Cerebellar nuclear complex (tissue), 1 donor: ENCODE measurements around the gene PDSS1.

ENCODE experiments used
- DNase-seq, 2 experiments: peaks; one replicate each; lab custom pipeline; 2025; lab: John Stamatoyannopoulos, UW

The PDSS1 gene

DNA sequence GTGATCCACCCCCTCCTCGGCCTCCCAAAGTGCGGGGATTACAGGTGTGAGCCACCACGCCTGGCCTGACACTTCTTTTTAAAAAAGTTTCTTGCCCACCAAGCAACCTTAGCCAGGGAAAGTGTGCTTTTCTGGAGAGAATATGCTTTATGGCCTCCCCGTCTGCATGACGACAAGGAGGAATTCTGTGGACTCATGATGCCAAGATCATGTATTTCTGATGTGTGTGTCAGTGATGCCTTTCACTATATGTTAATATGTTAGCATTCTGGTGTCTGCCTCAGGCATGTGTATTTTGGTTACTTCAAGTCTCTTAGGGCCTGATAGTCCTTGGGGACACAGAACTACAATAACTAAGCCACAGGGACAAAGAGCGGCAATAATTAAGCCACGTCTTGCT, 2.1 kb downstream of the PDSS1 start:
- DNase-seq = no peak

DNA sequence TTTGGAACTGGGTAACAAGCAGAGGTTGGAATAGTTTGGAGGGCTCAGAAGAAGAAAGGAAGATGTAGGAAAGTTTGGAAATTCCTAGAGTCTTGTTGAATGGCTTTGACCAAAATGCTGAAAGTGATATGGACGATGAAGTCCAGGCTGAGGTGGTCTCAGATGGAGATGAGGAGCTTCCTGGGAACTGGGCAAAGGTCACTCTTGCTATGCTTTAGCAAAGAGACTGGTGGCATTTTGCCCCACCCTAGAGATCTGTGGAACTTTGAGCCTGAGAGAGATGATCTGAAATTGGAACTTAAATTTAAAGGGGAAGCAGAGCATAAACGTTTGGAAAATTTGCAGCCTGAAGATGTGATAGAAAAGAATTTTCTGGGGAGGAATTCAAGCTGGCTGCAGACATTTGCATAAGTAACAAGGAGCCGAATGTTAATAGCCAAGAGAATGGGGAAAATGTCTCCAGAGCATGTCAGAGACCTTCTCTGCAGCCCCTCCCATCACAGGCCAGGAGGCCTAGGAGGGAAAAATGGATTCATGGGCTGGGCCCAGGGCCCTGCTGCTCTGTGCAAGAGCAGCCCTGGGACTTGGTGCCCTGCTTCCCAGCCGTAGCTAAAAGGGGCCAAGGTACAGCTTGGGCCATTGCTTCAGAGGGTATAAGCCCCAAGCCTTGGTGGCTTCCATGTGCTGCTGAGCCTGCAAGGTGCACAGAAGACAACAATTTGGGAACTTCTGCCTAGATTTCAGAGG, 3.6 kb downstream of the PDSS1 start:
- DNase-seq = no peak

DNA sequence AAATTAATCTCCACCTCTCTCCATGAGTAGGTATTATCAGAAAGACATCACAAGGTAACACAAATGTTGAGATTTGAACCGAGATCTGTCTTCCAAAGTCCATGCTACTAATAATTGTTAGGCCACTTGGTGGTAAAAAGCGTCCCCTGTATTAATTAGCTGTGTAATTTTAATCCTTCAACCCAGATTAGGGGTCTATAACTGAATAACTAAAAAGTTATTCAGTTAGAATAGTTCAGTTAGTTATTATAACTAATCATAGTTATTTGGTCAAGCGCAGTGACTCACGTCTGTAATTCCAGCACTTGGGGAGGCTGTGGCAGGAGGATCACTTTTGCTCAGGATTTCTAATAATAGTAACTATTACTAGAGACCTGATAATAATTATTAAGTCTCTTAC, 5.6 kb downstream of the PDSS1 start:
- no peak for DNase-seq

GRCh38 chr10:26703974-26704373, 6.5 kb downstream of the PDSS1 start:
- no peak for DNase-seq

GRCh38 chr10:26706206-26706605, 8.7 kb downstream of the PDSS1 start:
- no peak for DNase-seq

- no peak for DNase-seq
Observed at GRCh38 chr10:26706936-26707335, 9.4 kb downstream of the PDSS1 start.

DNA sequence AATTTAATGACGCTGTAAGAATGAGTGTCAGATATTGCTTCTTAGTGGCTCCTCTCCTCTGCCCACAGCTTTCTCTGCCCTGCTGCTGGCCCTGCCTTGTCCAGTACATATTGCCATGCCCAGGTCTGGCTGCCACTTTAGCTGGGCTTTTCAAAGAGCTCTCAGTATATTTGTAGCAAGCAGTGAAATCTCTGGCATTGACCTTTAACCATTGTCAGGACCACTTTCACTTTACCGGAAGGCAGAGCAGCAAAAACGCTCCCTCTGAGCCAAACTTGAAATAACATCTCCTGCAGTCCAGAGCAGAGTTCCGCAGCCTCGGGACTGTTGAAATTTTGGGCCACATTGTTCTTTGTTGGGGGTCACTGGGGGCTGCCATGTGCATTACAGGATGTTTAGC, 13.8 kb downstream of the PDSS1 start:
- DNase-seq = no peak

DNA sequence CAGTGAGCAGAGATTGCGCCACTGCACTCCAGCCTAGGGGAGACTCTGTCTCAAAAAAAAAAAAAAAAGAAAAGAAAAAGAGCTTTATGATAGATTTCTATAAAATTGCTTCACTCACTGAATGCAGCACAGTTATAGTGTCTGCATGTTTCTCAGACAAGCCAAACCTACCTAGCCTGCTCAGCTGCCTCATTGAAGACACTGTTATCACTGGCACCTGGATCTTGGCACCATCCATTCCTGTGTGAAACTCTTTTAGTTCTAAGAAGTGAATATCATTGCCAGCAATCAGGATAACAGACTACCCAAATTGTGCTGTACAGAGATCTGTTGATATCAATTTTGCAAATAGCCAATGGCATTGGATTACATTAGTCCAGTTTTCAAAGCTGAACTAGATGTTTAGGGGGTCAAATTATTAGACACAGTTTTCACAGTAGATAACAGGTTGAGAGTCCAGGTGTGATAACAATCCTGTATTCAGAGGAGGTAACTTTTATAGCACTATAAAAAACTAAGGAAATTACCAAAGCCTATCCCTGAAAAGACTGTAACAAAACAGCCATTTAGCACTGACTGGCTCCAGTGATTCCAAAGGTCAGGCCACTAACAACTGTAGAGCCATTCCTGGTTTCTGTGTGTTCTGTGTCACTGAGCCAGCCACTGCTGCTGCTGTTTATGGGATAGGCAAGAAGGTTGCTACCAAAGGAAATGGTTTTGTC, 17.1 kb downstream of the PDSS1 start:
- no peak for DNase-seq

DNA sequence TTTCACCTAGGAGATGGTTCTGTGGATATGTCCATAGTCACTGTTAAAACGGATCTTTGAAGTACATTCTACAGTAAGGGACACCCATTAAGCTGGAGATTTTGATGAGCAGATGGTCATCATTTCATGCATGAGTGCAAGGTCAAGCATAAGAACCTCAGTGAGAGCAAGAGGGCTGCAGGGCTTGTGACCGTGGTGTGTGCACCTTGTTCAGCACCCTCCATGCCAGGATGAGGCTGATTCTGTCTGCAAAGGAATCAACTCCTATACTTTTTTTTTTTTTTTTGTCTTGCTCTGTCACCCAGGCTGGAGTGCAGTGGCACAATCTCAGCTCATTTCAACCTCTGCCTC, 17.6 kb downstream of the PDSS1 start:
- peak; percentile 21 to 27 for DNase-seq

GRCh38 chr10:26717476-26717875, 20.0 kb downstream of the PDSS1 start:
- DNase-seq = no peak

- no peak for DNase-seq
Observed at GRCh38 chr10:26721561-26721960, 24.1 kb downstream of the PDSS1 start.

- DNase-seq = no peak
Observed at GRCh38 chr10:26723016-26723415, 25.5 kb downstream of the PDSS1 start.

DNA sequence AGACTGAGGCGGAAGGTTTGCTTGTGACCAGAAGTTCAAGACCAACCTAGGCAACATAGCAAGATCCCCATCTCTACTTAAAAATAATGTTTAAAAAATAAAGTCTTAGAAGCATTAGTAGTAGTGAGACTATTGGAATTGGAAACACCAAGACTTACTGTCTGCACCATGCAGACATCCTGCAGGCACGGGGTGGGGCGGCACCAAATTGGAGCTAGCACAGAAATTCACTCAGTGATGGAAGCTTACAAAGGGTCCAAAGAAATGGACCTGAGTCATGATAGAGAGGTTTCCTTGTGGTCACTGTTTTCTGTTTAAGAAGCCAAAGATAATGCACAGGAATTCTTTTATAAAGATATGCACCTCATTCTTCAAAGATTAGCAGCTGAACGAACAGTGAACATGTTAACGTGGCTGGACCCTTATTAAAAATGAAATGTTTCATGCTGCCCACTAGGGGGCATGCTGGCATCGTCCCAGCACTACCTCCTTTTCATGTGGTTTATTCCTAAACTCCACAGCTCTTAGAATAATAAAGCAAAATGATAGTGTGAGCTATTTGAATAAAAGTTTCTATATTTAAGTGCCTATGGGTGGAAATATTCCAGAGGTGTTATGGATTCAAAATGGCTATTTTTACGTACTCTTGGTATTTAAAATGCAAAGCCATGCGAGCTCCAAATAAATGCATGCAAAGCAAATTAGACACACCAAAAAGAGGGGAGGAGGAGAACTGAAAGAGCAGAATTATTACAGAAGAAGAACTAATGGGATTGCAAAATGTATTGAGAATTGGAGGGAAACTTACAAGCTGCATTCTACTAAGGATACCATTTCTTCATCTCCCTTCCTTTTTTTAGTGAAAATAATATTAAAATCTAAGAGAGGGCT, 28.6 kb downstream of the PDSS1 start:
- DNase-seq = no peak

- DNase-seq = no peak
Observed at GRCh38 chr10:26727005-26727404, 29.5 kb downstream of the PDSS1 start.

DNA sequence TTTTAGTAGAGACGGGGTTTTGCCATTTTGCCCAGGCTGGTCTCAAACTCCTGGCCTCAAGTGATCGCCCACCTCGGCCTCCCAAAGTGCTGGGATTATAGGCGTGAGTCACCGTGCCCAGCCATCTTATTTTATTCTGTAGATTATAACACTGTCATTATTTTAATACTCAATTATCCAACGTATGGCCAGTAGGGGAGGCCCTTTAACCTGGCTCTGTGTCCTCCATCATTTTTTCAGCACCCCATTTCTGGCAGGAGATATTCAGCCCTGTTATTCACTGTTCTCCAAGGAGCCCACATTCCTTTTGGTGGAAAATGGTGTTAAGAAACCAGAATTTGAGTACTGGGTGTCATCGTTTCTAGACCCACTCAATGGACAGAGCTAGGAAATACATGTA, 31.5 kb downstream of the PDSS1 start:
- no peak for DNase-seq

GRCh38 chr10:26729395-26729794, 31.9 kb downstream of the PDSS1 start:
- no peak for DNase-seq

- no peak for DNase-seq
Observed at GRCh38 chr10:26730552-26730951, 33.1 kb downstream of the PDSS1 start.

- DNase-seq = no peak
Observed at GRCh38 chr10:26733750-26734568, 36.5 kb downstream of the PDSS1 start.

DNA sequence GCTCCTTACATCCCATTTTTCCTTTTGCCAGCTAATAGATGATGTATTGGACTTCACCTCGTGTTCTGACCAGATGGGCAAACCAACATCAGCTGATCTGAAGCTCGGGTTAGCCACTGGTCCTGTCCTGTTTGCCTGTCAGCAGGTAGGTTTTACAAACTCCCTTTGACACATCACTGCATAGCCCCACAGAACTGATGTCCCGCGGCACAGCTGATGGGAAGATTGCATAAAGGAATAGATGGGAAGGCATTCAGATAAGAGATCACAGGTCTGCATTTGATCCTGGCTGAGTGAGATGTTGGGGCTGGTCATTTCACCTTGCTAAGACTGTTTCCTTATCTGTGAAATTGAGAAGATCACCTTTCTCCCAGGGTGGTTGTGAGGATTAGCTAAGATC, 37.9 kb downstream of the PDSS1 start:
- no peak for DNase-seq

GRCh38 chr10:26737730-26738129, 40.2 kb downstream of the PDSS1 start:
- DNase-seq = no peak

DNA sequence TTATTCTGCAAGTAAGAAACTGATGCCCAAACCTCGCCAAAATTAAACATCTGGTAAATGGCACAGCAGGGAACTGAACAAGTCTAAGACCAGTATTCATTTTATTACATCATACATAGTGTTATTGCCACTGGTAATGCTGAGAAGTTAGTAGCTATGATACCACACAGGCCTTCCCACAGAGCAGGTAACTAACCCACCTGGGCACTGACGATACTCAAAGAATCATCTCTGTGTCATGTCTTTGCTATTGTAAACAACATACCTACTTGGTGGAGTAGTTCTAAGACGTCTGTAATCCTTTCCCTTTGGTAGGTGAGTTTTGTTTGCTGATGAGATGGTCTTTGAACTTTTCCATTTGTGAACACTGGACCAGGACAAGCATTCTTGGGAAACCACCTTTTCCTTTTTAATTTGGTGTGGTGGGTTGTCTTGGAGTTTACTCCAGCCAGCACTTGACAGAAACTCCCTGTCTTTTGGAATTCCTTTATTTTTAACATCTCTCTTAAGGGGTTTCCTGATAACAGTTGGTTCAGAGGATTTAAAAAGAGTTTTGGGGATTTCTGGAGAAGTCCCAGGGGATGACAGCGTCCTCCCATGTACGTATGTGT, 40.9 kb downstream of the PDSS1 start:
- DNase-seq = no peak
